Neuron (in vitro differentiated cells): ENCODE results near the gene PIGX.

Experiments used
- H2AFZ ChIP-seq: one replicate; pipeline ENCODE4 v1.6.1; 2013; ENCODE audit warnings: low read depth, mild to moderate bottlenecking, inconsistent platforms, low read length, moderate library complexity
- H3K27me3 ChIP-seq: one replicate; pipeline ENCODE4 v1.6.1; 2013; ENCODE audit warnings: low read length; ENCODE audit not compliant: insufficient read depth
- H3K36me3 ChIP-seq: one replicate; pipeline ENCODE4 v1.6.1; 2013; ENCODE audit warnings: low read length; ENCODE audit not compliant: insufficient read depth
- H3K4me1 ChIP-seq: one replicate; pipeline ENCODE4 v1.6.1; 2013; ENCODE audit warnings: low read length; ENCODE audit not compliant: insufficient read depth
- H3K4me3 ChIP-seq: 2 replicates; pipeline ENCODE4 v1.5.1; 2013; ENCODE audit warnings: mild to moderate bottlenecking, low read length, moderate library complexity
- H3K9me3 ChIP-seq: one replicate; pipeline ENCODE4 v1.6.1; 2013; ENCODE audit warnings: low read length

The PIGX gene

GRCh38 chr3:196689941-196690660, 22.1 kb upstream of the PIGX start:
- Histone ChIP-seq H3K4me3 (no peak overlapping the region), H3K27me3 (peaks cover 2% of the 10 kb centered on the region), H2AFZ (no peak overlapping the region), H3K36me3 (no peaks in the 10 kb centered on the region), H3K4me1 (no peaks in the 10 kb centered on the region), H3K9me3 (no peaks in the 10 kb centered on the region)

- Histone ChIP-seq H3K27me3 (no peaks in the 10 kb centered on the region), H3K9me3 (no peaks in the 10 kb centered on the region), H2AFZ (no peak overlapping the region), H3K36me3 (no peaks in the 10 kb centered on the region), H3K4me3 (no peak overlapping the region), H3K4me1 (no peaks in the 10 kb centered on the region)
Observed at GRCh38 chr3:196691386-196691785, 20.8 kb upstream of the PIGX start.

- Histone ChIP-seq H3K9me3 (no peaks in the 10 kb centered on the region), H3K27me3 (no peaks in the 10 kb centered on the region)
Observed at GRCh38 chr3:196694202-196694638, 18.0 kb upstream of the PIGX start.

GRCh38 chr3:196694941-196695848, 17.0 kb upstream of the PIGX start:
- Histone ChIP-seq H3K27me3 (no peaks in the 10 kb centered on the region), H3K4me3 (no peak overlapping the region), H3K36me3 (no peaks in the 10 kb centered on the region), H3K9me3 (no peaks in the 10 kb centered on the region), H2AFZ (no peak overlapping the region), H3K4me1 (no peaks in the 10 kb centered on the region)

More at GRCh38 chr3:196694202-196694638, 18.0 kb upstream of the PIGX start:
- no peak overlapping the region for H2AFZ ChIP-seq
- H3K4me3 ChIP-seq: no peak overlapping the region
- H3K4me1 ChIP-seq: no peaks in the 10 kb centered on the region
- H3K36me3 ChIP-seq: no peaks in the 10 kb centered on the region

GRCh38 chr3:196695849-196696226, 16.3 kb upstream of the PIGX start:
- no peak overlapping the region for H2AFZ ChIP-seq
- no peaks in the 10 kb centered on the region for H3K9me3 ChIP-seq
- H3K27me3 ChIP-seq: no peaks in the 10 kb centered on the region
- no peak overlapping the region for H3K4me3 ChIP-seq
- no peaks in the 10 kb centered on the region for H3K36me3 ChIP-seq
- no peaks in the 10 kb centered on the region for H3K4me1 ChIP-seq

- Histone ChIP-seq H3K4me3 (no peak overlapping the region), H3K27me3 (no peaks in the 10 kb centered on the region), H2AFZ (no peak overlapping the region), H3K4me1 (no peaks in the 10 kb centered on the region), H3K36me3 (no peaks in the 10 kb centered on the region), H3K9me3 (no peaks in the 10 kb centered on the region)
Observed at GRCh38 chr3:196697270-196697669, 14.9 kb upstream of the PIGX start.

GRCh38 chr3:196699749-196700148, 12.4 kb upstream of the PIGX start:
- no peaks in the 10 kb centered on the region for H3K36me3 ChIP-seq
- H3K4me3 ChIP-seq: no peak overlapping the region
- peak overlapping the region; percentile 13 for H2AFZ ChIP-seq
- H3K27me3 ChIP-seq: no peaks in the 10 kb centered on the region
- H3K4me1 ChIP-seq: no peaks in the 10 kb centered on the region
- no peaks in the 10 kb centered on the region for H3K9me3 ChIP-seq

GRCh38 chr3:196700801-196701200, 11.4 kb upstream of the PIGX start:
- Histone ChIP-seq H3K36me3 (no peaks in the 10 kb centered on the region), H2AFZ (no peak overlapping the region), H3K9me3 (no peaks in the 10 kb centered on the region), H3K27me3 (no peaks in the 10 kb centered on the region), H3K4me3 (no peak overlapping the region), H3K4me1 (no peaks in the 10 kb centered on the region)

- Histone ChIP-seq H2AFZ (no peak overlapping the region), H3K4me3 (no peak overlapping the region), H3K27me3 (no peaks in the 10 kb centered on the region), H3K36me3 (no peaks in the 10 kb centered on the region), H3K4me1 (no peaks in the 10 kb centered on the region), H3K9me3 (no peaks in the 10 kb centered on the region)
Observed at GRCh38 chr3:196706327-196706726, 5.8 kb upstream of the PIGX start.

- no peak overlapping the region for H2AFZ ChIP-seq
- H3K9me3 ChIP-seq: no peaks in the 10 kb centered on the region
- no peaks in the 10 kb centered on the region for H3K4me1 ChIP-seq
- no peaks in the 10 kb centered on the region for H3K36me3 ChIP-seq
- no peak overlapping the region for H3K4me3 ChIP-seq
- H3K27me3 ChIP-seq: no peaks in the 10 kb centered on the region
Observed at GRCh38 chr3:196706731-196707130, 5.4 kb upstream of the PIGX start.

GRCh38 chr3:196707566-196707965, 4.6 kb upstream of the PIGX start:
- H2AFZ ChIP-seq: no peak overlapping the region
- H3K9me3 ChIP-seq: no peaks in the 10 kb centered on the region
- H3K36me3 ChIP-seq: no peaks in the 10 kb centered on the region

GRCh38 chr3:196708467-196708866, 3.7 kb upstream of the PIGX start:
- no peaks in the 10 kb centered on the region for H3K4me1 ChIP-seq
- no peak overlapping the region for H2AFZ ChIP-seq
- no peak overlapping the region for H3K4me3 ChIP-seq
- H3K36me3 ChIP-seq: no peaks in the 10 kb centered on the region
- no peaks in the 10 kb centered on the region for H3K27me3 ChIP-seq
- H3K9me3 ChIP-seq: no peaks in the 10 kb centered on the region

More at GRCh38 chr3:196707566-196707965, 4.6 kb upstream of the PIGX start:
- H3K27me3 ChIP-seq: no peaks in the 10 kb centered on the region
- no peaks in the 10 kb centered on the region for H3K4me1 ChIP-seq
- no peak overlapping the region for H3K4me3 ChIP-seq
